Left lung (tissue), 10 donors: Measurements from ENCODE around the gene GLI3. TPM values are rescaled to one million over a fixed set of nuclear protein-coding genes. Genes with fewer than 3 reads are reported as not detected.

Experiments
- ATAC-seq: fragments of 200-7000 bp; cut with Tn5 transposase; one replicate; pipeline ENCODE4 v1.9.1; 2020; ENCODE audit warnings: moderate library complexity
- DNase-seq, 4 donors: peaks; one replicate each; pipeline ENCODE4 v3.0.0-alpha.2; 2013 to 2020
- H3K27ac ChIP-seq, 2 donors: fragments of 200-600 bp; sonication (generic) in 1 of 2; one replicate each; pipeline versions ENCODE4 v1.5.0 to v1.8.0; 2020 to 2021
- H3K27me3 ChIP-seq, 2 donors: fragments of 200-600 bp; sonication (generic) in 1 of 2; one replicate each; pipeline versions ENCODE4 v1.5.0 to v1.8.0; 2020 to 2021
- H3K36me3 ChIP-seq, 2 donors: fragments of 200-600 bp; sonication (generic) in 1 of 2; one replicate each; pipeline versions ENCODE4 v1.5.0 to v1.8.0; 2020 to 2021
- H3K4me1 ChIP-seq, 2 donors: fragments of 200-600 bp; one replicate each; pipeline ENCODE4 v1.8.0; 2021
- H3K4me3 ChIP-seq, 2 donors: fragments of 200-600 bp; sonication (generic) in 1 of 2; one replicate each; pipeline versions ENCODE4 v1.5.0 to v1.8.0; 2020 to 2021; ENCODE audit warnings: mild to moderate bottlenecking in 1 of 2
- H3K9me3 ChIP-seq, 2 donors: fragments of 200-600 bp; sonication (generic) in 1 of 2; one replicate each; pipeline versions ENCODE4 v1.5.0 to v1.8.0; 2020 to 2021
- CTCF ChIP-seq, 2 donors: fragments of 200-600 bp; sonication (generic) in 1 of 2; IDR thresholded peaks; one replicate each; pipeline versions ENCODE4 v1.5.0 to v1.8.0; 2021; ENCODE audit warnings: antibody characterized with exemption in 2 of 2
- intact Hi-C, 2 donors: fragments of 100-400 bp; cut with DNase I; formaldehyde crosslinking; loops; one replicate each; pipeline versions ENCODE4 v1.11.2 to v1.14.2; 2022
- polyA plus RNA-seq, 6 donors: library from polyadenylated mRNA; unstranded; fragments of 120-200 nt; gene quantifications; one replicate each; pipeline ENCODE4 v1.2.1, GENCODE V29; 2013; ENCODE audit not compliant: insufficient read length in 6 of 6
- total RNA-seq, 2 donors: library from RNA; stranded (reverse); fragmentation: NEBNext Ultra II Directional; extraction: Animal tissue kit (Norgen Biotek cat#: 25700); gene quantifications; one replicate each; pipeline ENCODE4 v1.2.1, GENCODE V29; 2021
- donor health status: DM: no; HTN: yes; CAD: no.
- donor health status: DM: no; HTN: no; CAD: no.

Gene GLI3
- total and polyA plus RNA-seq, 8 donors: 20.3 to 38.0 (median 31.3) TPM

- no peaks in the 10 kb centered on the region for H3K9me3 ChIP-seq
- no peaks in the 10 kb centered on the region for H3K27me3 ChIP-seq
- H3K36me3 ChIP-seq: peaks cover 0 to 10% of the 10 kb centered on the region in 2 donors
- peaks cover 4 to 10% of the 10 kb centered on the region in 2 donors for H3K4me1 ChIP-seq
- no peak for DNase-seq
- no peak overlapping the region for H3K4me3 ChIP-seq
- no peak overlapping the region for H3K27ac ChIP-seq
- no peak for TF ChIP-seq CTCF (IDR thresholded peaks at IDR 0.05)
- ATAC-seq: no peak
- intact Hi-C loops: no loop called here
Observed at GRCh38 chr7:41970941-41971340, 266.1 kb downstream of the GLI3 start.

- H3K27me3 ChIP-seq: no peaks in the 10 kb centered on the region
- no peak overlapping the region for H3K27ac ChIP-seq
- no peak for TF ChIP-seq CTCF (IDR thresholded peaks at IDR 0.05)
- no peaks in the 10 kb centered on the region for H3K9me3 ChIP-seq
- ATAC-seq (no peak), DNase-seq (no peak)
- peaks cover 0 to 22% of the 10 kb centered on the region in 2 donors for H3K36me3 ChIP-seq
- intact Hi-C loops: no loop called here
- peaks cover 0 to under 1% of the 10 kb centered on the region in 2 donors for H3K4me1 ChIP-seq
- H3K4me3 ChIP-seq: no peak overlapping the region
Observed at GRCh38 chr7:41969561-41970105, 267.4 kb downstream of the GLI3 start.

GRCh38 chr7:41967156-41967555 is 269.9 kb downstream of the GLI3 start:
- Histone ChIP-seq H3K4me1 (no peaks in the 10 kb centered on the region), H3K27ac (no peak overlapping the region), H3K4me3 (no peak overlapping the region), H3K9me3 (no peaks in the 10 kb centered on the region), H3K27me3 (no peaks in the 10 kb centered on the region), H3K36me3 (peaks cover 0 to 28% of the 10 kb centered on the region in 2 donors)
- DNase-seq: no peak
- ATAC-seq: peak; percentile 24
- TF ChIP-seq CTCF (IDR thresholded peaks at IDR 0.05): no peak
- intact Hi-C loops: no loop called here

GRCh38 chr7:41965951-41966505 is 271.0 kb downstream of the GLI3 start:
- ATAC-seq (no peak), DNase-seq (no peak)
- TF ChIP-seq CTCF (IDR thresholded peaks at IDR 0.05): no peak
- H3K9me3 ChIP-seq: no peaks in the 10 kb centered on the region
- no peak overlapping the region for H3K4me3 ChIP-seq
- H3K27ac ChIP-seq: no peak overlapping the region
- intact Hi-C loops: no loop called here
- H3K4me1 ChIP-seq: no peaks in the 10 kb centered on the region
- H3K27me3 ChIP-seq: no peaks in the 10 kb centered on the region
- H3K36me3 ChIP-seq: peaks cover 0 to 28% of the 10 kb centered on the region in 2 donors

GRCh38 chr7:41964849-41965745 is 271.9 kb downstream of the GLI3 start:
- intact Hi-C loops: no loop called here
- Histone ChIP-seq H3K36me3 (peaks cover 0 to 28% of the 10 kb centered on the region in 2 donors), H3K4me1 (no peaks in the 10 kb centered on the region), H3K27ac (no peak overlapping the region), H3K27me3 (no peaks in the 10 kb centered on the region), H3K9me3 (no peaks in the 10 kb centered on the region), H3K4me3 (no peak overlapping the region)
- peak in 1 of 4 donors; percentile 72 for DNase-seq
- ATAC-seq: no peak
- no peak for TF ChIP-seq CTCF (IDR thresholded peaks at IDR 0.05)
